UCSD-AML1 (cell line): ENCODE data around the gene U2AF1.
"Not testable (repeated sequence)": the region's sequence is repeated elsewhere in the genome, so short reads cannot be mapped to it uniquely, and the experiment has no call there.

ENCODE experiments used
- DNase-seq: peaks from one replicate; lab custom pipeline; 2025; ENCODE audit not compliant: unreplicated experiment; lab: John Stamatoyannopoulos, UW

Gene U2AF1

GRCh38 chr21:43082587-43083300 is 24.6 kb downstream of the U2AF1 start:
- DNase-seq, result not testable (repeated sequence)

GRCh38 chr21:43076643-43077042 is 30.7 kb downstream of the U2AF1 start:
- not testable (repeated sequence) for DNase-seq

GRCh38 chr21:43076023-43076637 is 31.2 kb downstream of the U2AF1 start:
- DNase-seq, result not testable (repeated sequence)

- not testable (repeated sequence) for DNase-seq
These were observed 32.0 kb downstream of the U2AF1 start, which contains the start of gene CBS for GRCh38 chr21:43075170-43076022. Gene CBS, minus strand, starts transcription at chr21:43075835. Its CDS starts 3,642 bp downstream, at chr21:43072193.

- not testable (repeated sequence) for DNase-seq
These were observed 32.8 kb downstream of the U2AF1 start for GRCh38 chr21:43074401-43075169.

- not testable (repeated sequence) for DNase-seq
These were observed 34.6 kb downstream of the U2AF1 start for GRCh38 chr21:43072742-43073141.

- not testable (repeated sequence) for DNase-seq
These were observed 37.7 kb downstream of the U2AF1 start for GRCh38 chr21:43069682-43070081.

- DNase-seq, result not testable (repeated sequence)
These were observed 39.3 kb downstream of the U2AF1 start for GRCh38 chr21:43068065-43068464.

GRCh38 chr21:43066690-43067089 is 40.7 kb downstream of the U2AF1 start:
- not testable (repeated sequence) for DNase-seq

GRCh38 chr21:43065991-43066390 is 41.4 kb downstream of the U2AF1 start:
- DNase-seq, result not testable (repeated sequence)

GRCh38 chr21:43064265-43064917 is 43.0 kb downstream of the U2AF1 start:
- DNase-seq, result not testable (repeated sequence)

- DNase-seq, result not testable (repeated sequence)
These were observed 44.3 kb downstream of the U2AF1 start for GRCh38 chr21:43062955-43063664.

- not testable (repeated sequence) for DNase-seq
These were observed 54.3 kb downstream of the U2AF1 start for GRCh38 chr21:43053112-43053511.

- not testable (repeated sequence) for DNase-seq
These were observed 61.2 kb downstream of the U2AF1 start for GRCh38 chr21:43045876-43046821.

- not testable (repeated sequence) for DNase-seq
These were observed 62.0 kb downstream of the U2AF1 start for GRCh38 chr21:43045165-43045875.

GRCh38 chr21:43044547-43044946 is 62.8 kb downstream of the U2AF1 start:
- not testable (repeated sequence) for DNase-seq

- not testable (repeated sequence) for DNase-seq
These were observed 64.1 kb downstream of the U2AF1 start for GRCh38 chr21:43043291-43043690.
